HepG2 (cell line): ENCODE results near the gene DSE. TPM values are rescaled to one million over a fixed set of nuclear protein-coding genes. Genes with fewer than 3 reads are reported as not detected.

ENCODE experiments used
- ATAC-seq: fragments of 200-7000 bp; cut with Tn5 transposase; 3 replicates; pipeline ENCODE4 v1.9.1; 2020; ENCODE audit warnings: mild to moderate bottlenecking, moderate library complexity
- BruUV-seq: library from RNA; stranded (reverse); fragments of 400-500 nt; replicated peaks from 2 replicates; lab custom pipeline; 2021; lab: Mats Ljungman, UMichigan
- CTCF ChIA-PET: fragments of 300-600 bp; formaldehyde crosslinking; extraction: SDS; loops from one replicate; lab custom pipeline; 2021; ENCODE audit warnings: low total read pairs, inconsistent platforms, low intra/inter-chr PET ratio; lab: Yijun Ruan, JAX
- POLR2A ChIA-PET: fragments of 350-600 bp; sonication (Branson Sonifier 250); formaldehyde crosslinking; loops from one replicate; lab custom pipeline; 2020; ENCODE audit warnings: antibody characterized with exemption, inconsistent platforms; lab: Yijun Ruan, JAX
- DNase-seq: peaks from one replicate; pipeline ENCODE4 v3.0.0-alpha.2; 2015; ENCODE audit warnings: low spot score
- FAIRE-seq: peaks from 3 replicates; lab custom pipeline; 2011; peaks lifted over from hg19 to GRCh38; lab: Jason Lieb, UNC
- H2AFZ ChIP-seq: one replicate; pipeline ENCODE4 v1.6.1; 2011; ENCODE audit warnings: low read length, inconsistent platforms
- H3K27ac ChIP-seq: fragments of 300-600 bp; 3 replicates; pipeline ENCODE4 v1.8.0; 2011; ENCODE audit warnings: mixed run types, mild to moderate bottlenecking, mixed read lengths, low read length, inconsistent platforms; ENCODE audit not compliant: insufficient read depth; ENCODE audit errors: extremely low read length
- H3K27me3 ChIP-seq, 2 experiments: fragments of 200-600 bp in 1 of 2; 2 replicates in 1 of 2; 3 replicates in 1 of 2; pipeline versions ENCODE4 v1.6.0 to v1.8.0; 2011; ENCODE audit warnings: low read length in 2 of 2, mild to moderate bottlenecking in 2 of 2, moderate library complexity in 2 of 2, inconsistent platforms in 1 of 2; ENCODE audit not compliant: insufficient read depth in 2 of 2, control insufficient read depth in 1 of 2
- H3K36me3 ChIP-seq, 2 experiments: fragments of 200-600 bp in 1 of 2; replicated peaks in 1 of 2; 2 replicates in 1 of 2; 3 replicates in 1 of 2; pipeline versions ENCODE4 v1.5.1 to v1.8.0; 2011; ENCODE audit warnings: low read length in 2 of 2, inconsistent platforms in 1 of 2; ENCODE audit not compliant: insufficient read depth in 2 of 2, control insufficient read depth in 1 of 2
- H3K4me1 ChIP-seq: 2 replicates; pipeline ENCODE4 v1.5.1; 2012; ENCODE audit warnings: low read length, inconsistent platforms; ENCODE audit not compliant: insufficient read depth
- H3K4me2 ChIP-seq: 2 replicates; pipeline ENCODE4 v1.6.0; 2011; ENCODE audit warnings: low read depth, low read length, inconsistent platforms
- H3K4me3 ChIP-seq, 3 experiments: fragments of 200-600 bp in 1 of 3; sonication (generic), shearing (Covaris generic) in 1 of 3; replicated peaks in 1 of 3; 2 replicates each; pipeline ENCODE4 v1.5.1; 2011 to 2016; ENCODE audit warnings: low read length in 3 of 3, inconsistent platforms in 2 of 3, low read depth in 2 of 3, mild to moderate bottlenecking in 2 of 3, control low read depth in 1 of 3, mixed read lengths in 1 of 3; ENCODE audit not compliant: insufficient read depth in 1 of 3
- H3K79me2 ChIP-seq: one replicate; pipeline ENCODE4 v1.6.1; 2011; ENCODE audit warnings: low read length, inconsistent platforms; ENCODE audit not compliant: insufficient read depth
- H3K9ac ChIP-seq: 2 replicates; pipeline ENCODE4 v1.6.0; 2011; ENCODE audit warnings: mild to moderate bottlenecking, low read depth, low read length, inconsistent platforms; ENCODE audit not compliant: insufficient read depth
- H3K9me3 ChIP-seq: 2 replicates; pipeline ENCODE4 v1.5.1; 2012; ENCODE audit warnings: mild to moderate bottlenecking, low read length
- H4K20me1 ChIP-seq: 2 replicates; pipeline ENCODE4 v1.6.0; 2011; ENCODE audit warnings: inconsistent platforms, mild to moderate bottlenecking, low read length, moderate library complexity; ENCODE audit not compliant: insufficient read depth
- KLF13 ChIP-seq: sonication (generic); formaldehyde crosslinking; IDR thresholded peaks from 2 replicates; pipeline ENCODE4 v1.4.0; 2020; ENCODE audit warnings: mild to moderate bottlenecking, missing genetic modification reagents
- NFE2 ChIP-seq: sonication (generic); formaldehyde crosslinking; IDR thresholded peaks from 2 replicates; pipeline ENCODE4 v1.4.0; 2020; ENCODE audit warnings: missing genetic modification reagents
- ZNF670 ChIP-seq: sonication (generic); formaldehyde crosslinking; IDR thresholded peaks from 2 replicates; pipeline ENCODE4 v1.8.0; 2022; ENCODE audit warnings: mild to moderate bottlenecking, missing genetic modification reagents, borderline replicate concordance
- WGBS: methylation state at CpG from one replicate; pipeline ENCODE4 v1.1.6; 2017; ENCODE audit warnings: low lambda C conversion rate; 5-methylcytosine and 5-hydroxymethylcytosine counted together
- in situ Hi-C: cut with HindIII; loops from 2 replicates; pipeline ENCODE4 v1.10.0; 2017; ENCODE audit warnings: low pct_unique_long_range_greater_than_20kb; ENCODE audit not compliant: extremely low pct_ligation_motif_present
- intact Hi-C: fragments of 100-400 bp; cut with micrococcal nuclease; formaldehyde crosslinking; loops from one replicate; pipeline ENCODE4 v1.10.0; 2022; ENCODE audit not compliant: unreplicated experiment
- polyA plus RNA-seq, 8 experiments: library from polyadenylated mRNA; depleted of rRNA in 3 of 8; stranded (reverse) in 7 of 8; unstranded in 1 of 8; fragments of >200 nt; fragmentation: Illumina TruSeq in 4 of 8; extraction: Trizol in 4 of 8; gene quantifications; 2 replicates each; pipeline versions ENCODE4 v1.2.1 to v1.2.3, GENCODE V29; 2011 to 2016; ENCODE audit warnings: low read depth in 4 of 8, missing spikeins in 1 of 8, mixed read lengths in 1 of 8; ENCODE audit not compliant: insufficient read depth in 1 of 8
- total RNA-seq, 5 experiments: library from RNA; depleted of rRNA; stranded (reverse); fragments of >200 nt; fragmentation: Illumina TruSeq; extraction: Trizol; gene quantifications; 2 replicates each; pipeline ENCODE4 v1.2.3, GENCODE V29; 2016; ENCODE audit warnings: low read depth in 1 of 5
- TF ChIP-seq, protein P1 (sequence below): sonication (generic); formaldehyde crosslinking; IDR thresholded peaks from 2 replicates; pipeline ENCODE4 v1.4.0; 2020; ENCODE audit warnings: missing genetic modification reagents
- TF ChIP-seq, protein P2 (sequence below): sonication (generic); formaldehyde crosslinking; IDR thresholded peaks from 2 replicates; pipeline ENCODE4 v1.5.1; 2020; ENCODE audit warnings: mild to moderate bottlenecking, moderate library complexity, missing genetic modification reagents

DSE gene
- total and polyA plus RNA-seq, 2 of the 13 experiments (the other 11 are each of a cell fraction or from before 2014, with no cell fraction given) = 2.6 to 4.6 TPM

DNA sequence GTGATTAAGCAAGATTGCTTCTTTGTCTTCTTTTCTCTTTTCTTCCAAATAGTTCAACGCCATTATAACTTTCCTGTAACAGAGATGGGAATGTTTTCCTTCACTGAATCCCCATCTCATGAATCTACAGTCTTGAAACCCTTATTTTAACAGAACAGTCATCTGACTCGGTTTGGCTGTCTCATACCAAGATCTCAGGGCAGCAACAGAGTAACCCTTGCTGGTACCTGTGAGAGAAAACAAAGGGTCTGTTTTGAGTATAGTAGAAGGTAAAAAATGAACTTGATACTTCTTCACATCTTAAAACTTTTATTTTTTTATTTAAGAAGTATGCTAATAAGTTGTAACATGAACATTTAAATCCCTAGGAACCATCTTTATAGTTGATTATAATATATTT is 19.6 kb upstream of the DSE start:
- H3K4me2 ChIP-seq = no peak overlapping the region
- no peak overlapping the region for H3K27ac ChIP-seq
- BruUV-seq = no TSS peak
- no peak overlapping the region for H3K9ac ChIP-seq
- H3K4me3 ChIP-seq = no peak overlapping the region
- TF ChIP-seq KLF13 (CRISPR knock-in tag) (no peak), NFE2 (no peak), ZNF670 (CRISPR knock-in tag) (no peak)
- TF ChIP-seq, protein P1, sequence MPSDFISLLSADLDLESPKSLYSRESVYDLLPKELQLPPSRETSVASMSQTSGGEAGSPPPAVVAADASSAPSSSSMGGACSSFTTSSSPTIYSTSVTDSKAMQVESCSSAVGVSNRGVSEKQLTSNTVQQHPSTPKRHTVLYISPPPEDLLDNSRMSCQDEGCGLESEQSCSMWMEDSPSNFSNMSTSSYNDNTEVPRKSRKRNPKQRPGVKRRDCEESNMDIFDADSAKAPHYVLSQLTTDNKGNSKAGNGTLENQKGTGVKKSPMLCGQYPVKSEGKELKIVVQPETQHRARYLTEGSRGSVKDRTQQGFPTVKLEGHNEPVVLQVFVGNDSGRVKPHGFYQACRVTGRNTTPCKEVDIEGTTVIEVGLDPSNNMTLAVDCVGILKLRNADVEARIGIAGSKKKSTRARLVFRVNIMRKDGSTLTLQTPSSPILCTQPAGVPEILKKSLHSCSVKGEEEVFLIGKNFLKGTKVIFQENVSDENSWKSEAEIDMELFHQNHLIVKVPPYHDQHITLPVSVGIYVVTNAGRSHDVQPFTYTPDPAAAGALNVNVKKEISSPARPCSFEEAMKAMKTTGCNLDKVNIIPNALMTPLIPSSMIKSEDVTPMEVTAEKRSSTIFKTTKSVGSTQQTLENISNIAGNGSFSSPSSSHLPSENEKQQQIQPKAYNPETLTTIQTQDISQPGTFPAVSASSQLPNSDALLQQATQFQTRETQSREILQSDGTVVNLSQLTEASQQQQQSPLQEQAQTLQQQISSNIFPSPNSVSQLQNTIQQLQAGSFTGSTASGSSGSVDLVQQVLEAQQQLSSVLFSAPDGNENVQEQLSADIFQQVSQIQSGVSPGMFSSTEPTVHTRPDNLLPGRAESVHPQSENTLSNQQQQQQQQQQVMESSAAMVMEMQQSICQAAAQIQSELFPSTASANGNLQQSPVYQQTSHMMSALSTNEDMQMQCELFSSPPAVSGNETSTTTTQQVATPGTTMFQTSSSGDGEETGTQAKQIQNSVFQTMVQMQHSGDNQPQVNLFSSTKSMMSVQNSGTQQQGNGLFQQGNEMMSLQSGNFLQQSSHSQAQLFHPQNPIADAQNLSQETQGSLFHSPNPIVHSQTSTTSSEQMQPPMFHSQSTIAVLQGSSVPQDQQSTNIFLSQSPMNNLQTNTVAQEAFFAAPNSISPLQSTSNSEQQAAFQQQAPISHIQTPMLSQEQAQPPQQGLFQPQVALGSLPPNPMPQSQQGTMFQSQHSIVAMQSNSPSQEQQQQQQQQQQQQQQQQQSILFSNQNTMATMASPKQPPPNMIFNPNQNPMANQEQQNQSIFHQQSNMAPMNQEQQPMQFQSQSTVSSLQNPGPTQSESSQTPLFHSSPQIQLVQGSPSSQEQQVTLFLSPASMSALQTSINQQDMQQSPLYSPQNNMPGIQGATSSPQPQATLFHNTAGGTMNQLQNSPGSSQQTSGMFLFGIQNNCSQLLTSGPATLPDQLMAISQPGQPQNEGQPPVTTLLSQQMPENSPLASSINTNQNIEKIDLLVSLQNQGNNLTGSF (CRISPR knock-in tag) = no peak
- TF ChIP-seq, protein P2, sequence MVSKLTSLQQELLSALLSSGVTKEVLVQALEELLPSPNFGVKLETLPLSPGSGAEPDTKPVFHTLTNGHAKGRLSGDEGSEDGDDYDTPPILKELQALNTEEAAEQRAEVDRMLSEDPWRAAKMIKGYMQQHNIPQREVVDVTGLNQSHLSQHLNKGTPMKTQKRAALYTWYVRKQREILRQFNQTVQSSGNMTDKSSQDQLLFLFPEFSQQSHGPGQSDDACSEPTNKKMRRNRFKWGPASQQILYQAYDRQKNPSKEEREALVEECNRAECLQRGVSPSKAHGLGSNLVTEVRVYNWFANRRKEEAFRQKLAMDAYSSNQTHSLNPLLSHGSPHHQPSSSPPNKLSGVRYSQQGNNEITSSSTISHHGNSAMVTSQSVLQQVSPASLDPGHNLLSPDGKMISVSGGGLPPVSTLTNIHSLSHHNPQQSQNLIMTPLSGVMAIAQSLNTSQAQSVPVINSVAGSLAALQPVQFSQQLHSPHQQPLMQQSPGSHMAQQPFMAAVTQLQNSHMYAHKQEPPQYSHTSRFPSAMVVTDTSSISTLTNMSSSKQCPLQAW (CRISPR knock-in tag) = no peak
- POLR2A ChIA-PET = no interaction called here
- in situ Hi-C loops (no loop called here), intact Hi-C loops (no loop called here)
- CTCF ChIA-PET = no interaction called here
- H4K20me1 ChIP-seq = no peaks in the 10 kb centered on the region
- DNase-seq (no peak), FAIRE-seq (no peak), ATAC-seq (no peak)
- no peak overlapping the region for H2AFZ ChIP-seq
- H3K79me2 ChIP-seq = no peaks in the 10 kb centered on the region
- no peaks in the 10 kb centered on the region for H3K9me3 ChIP-seq
- no peaks in the 10 kb centered on the region for H3K4me1 ChIP-seq
- no peaks in the 10 kb centered on the region for H3K36me3 ChIP-seq
- 16% methylated on average over 2 of the region's 2 CpGs for WGBS
- no peaks in the 10 kb centered on the region for H3K27me3 ChIP-seq
